AG04449 (cell line): ENCODE data around the gene SLC25A4.
"Not testable (repeated sequence)": the region's sequence is repeated elsewhere in the genome, so short reads cannot be mapped to it uniquely, and the experiment has no call there.

ENCODE experiments used
- CTCF ChIA-PET: fragments of 350-600 bp; formaldehyde crosslinking; extraction: SDS; loops from one replicate; lab custom pipeline; 2021; ENCODE audit warnings: antibody characterized with exemption; lab: Yijun Ruan, JAX
- POLR2A ChIA-PET: fragments of 400-600, 350-600 bp; formaldehyde crosslinking; extraction: SDS; loops from one replicate; lab custom pipeline; 2020; ENCODE audit warnings: antibody characterized with exemption, inconsistent platforms; lab: Yijun Ruan, JAX
- DNase-seq: peaks from one replicate; pipeline ENCODE4 v3.0.0-alpha.2; 2010; ENCODE audit warnings: low read depth, low spot score
- H3K4me3 ChIP-seq: 2 replicates; pipeline ENCODE4 v1.5.1; 2011; ENCODE audit warnings: low read depth, mild to moderate bottlenecking, control low read depth, low read length
- TF ChIP-seq, protein P1 (sequence below): IDR thresholded peaks from one replicate; pipeline ENCODE4 v1.5.1; 2011; ENCODE audit warnings: mild to moderate bottlenecking, moderate library complexity, low read length, control low read depth, inconsistent platforms; ENCODE audit not compliant: insufficient read depth; ENCODE audit errors: missing control alignments

Gene SLC25A4

DNA sequence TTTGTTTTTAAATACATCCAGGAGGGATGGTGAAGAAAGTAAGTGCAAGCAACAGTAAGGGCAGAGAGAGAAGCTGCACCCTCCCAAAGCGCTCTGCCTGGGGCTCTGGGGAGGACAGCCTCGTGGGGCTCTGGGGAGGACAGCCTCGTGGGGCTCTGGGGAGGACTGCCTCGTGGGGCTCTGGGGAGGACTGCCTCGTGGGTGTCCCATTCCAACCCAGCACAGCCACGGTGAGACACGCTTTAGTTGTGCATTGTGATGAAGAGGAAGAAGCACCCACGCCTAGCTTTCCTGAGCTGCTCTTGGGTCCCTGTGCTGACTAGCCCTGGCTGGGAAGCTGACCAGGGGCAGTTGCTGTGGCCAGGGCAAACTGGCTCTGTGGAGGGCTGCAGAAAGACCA is 43.1 kb upstream of the SLC25A4 start:
- no peak overlapping the region for H3K4me3 ChIP-seq
- TF ChIP-seq, protein P1, sequence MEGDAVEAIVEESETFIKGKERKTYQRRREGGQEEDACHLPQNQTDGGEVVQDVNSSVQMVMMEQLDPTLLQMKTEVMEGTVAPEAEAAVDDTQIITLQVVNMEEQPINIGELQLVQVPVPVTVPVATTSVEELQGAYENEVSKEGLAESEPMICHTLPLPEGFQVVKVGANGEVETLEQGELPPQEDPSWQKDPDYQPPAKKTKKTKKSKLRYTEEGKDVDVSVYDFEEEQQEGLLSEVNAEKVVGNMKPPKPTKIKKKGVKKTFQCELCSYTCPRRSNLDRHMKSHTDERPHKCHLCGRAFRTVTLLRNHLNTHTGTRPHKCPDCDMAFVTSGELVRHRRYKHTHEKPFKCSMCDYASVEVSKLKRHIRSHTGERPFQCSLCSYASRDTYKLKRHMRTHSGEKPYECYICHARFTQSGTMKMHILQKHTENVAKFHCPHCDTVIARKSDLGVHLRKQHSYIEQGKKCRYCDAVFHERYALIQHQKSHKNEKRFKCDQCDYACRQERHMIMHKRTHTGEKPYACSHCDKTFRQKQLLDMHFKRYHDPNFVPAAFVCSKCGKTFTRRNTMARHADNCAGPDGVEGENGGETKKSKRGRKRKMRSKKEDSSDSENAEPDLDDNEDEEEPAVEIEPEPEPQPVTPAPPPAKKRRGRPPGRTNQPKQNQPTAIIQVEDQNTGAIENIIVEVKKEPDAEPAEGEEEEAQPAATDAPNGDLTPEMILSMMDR: no peak
- ChIA-PET POLR2A (no interaction called here), CTCF (interaction anchor here (1.0 to 1.5 kb wide), 2 partner anchors 15 to 36 kb away, joined by 3 to 6 read pairs; no protein-coding TSS in a partner anchor)
- DNase-seq: no peak

DNA sequence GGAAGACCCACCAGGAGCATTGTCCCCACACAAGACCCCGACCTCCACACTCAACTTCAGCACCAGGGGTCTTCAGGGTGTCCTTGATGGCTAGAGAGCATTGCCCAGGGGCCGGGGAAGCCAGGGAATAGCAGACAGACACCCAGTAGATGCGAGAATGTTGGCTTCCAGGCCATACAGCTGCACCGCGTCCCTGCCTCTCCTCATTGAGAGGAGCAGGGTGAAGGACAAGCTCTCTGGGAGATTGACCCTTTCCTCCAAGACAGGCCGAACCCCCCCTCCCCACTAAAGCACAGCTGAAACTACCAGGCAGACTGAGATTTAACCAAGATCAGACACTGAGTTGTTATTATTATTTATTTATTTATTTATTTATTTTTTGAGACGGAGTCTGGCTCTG is 42.6 kb upstream of the SLC25A4 start:
- no peak overlapping the region for H3K4me3 ChIP-seq
- CTCF ChIA-PET: interaction anchor here (1.0 kb wide), 1 partner anchor 37 kb away, joined by 3 read pairs; no protein-coding TSS in a partner anchor
- no peak for DNase-seq
- POLR2A ChIA-PET: no interaction called here
- TF ChIP-seq, protein P1: no peak

GRCh38 chr4:185101354-185101890 is 41.6 kb upstream of the SLC25A4 start:
- TF ChIP-seq, protein P1: no peak
- no peak overlapping the region for H3K4me3 ChIP-seq
- DNase-seq: no peak
- CTCF ChIA-PET: no interaction called here
- POLR2A ChIA-PET: no interaction called here

DNA sequence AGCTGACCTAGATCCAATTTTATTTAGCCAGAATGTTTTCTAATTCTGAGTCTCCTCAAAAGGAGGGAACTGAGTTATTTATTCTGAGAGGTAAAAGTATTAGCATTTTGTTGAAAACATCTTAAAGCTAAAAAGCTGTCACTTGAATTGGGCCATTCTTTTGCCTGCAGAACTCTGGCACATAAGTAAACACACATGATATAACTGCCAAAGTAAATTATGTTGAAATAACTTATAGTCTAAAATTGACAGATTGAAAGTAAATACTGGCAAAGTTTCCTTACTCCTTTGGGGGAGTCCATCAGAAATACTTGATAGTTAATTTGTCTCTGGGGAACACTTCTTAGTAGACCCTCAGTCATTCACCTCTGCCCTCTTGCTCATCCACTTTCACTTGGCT is 38.3 kb upstream of the SLC25A4 start:
- ChIA-PET POLR2A (no interaction called here), CTCF (interaction anchor here (0.9 kb wide), 1 partner anchor 9 kb away, joined by 4 read pairs; no protein-coding TSS in a partner anchor)

DNA sequence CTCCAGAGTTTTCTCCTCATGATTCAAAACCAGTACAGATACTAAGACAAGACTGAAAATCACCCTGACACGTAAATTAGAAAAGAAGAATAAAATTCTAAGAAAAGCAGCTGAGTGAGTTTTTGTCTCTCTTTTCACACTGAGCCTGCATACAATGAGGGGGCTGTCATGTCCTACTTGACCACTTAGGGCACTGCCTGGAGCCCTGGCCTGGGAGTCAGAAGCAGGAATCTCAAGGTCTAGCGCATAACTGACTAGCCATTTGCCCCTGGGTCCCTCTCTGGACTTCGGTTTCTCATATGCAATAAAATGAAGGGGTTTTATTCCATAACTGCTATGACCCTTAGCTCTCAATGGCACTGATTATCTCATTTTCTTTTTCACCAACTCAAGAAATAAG is 36.7 kb upstream of the SLC25A4 start:
- DNase-seq: no peak
- CTCF ChIA-PET: interaction anchor here (0.9 to 3.9 kb wide), 3 partner anchors 10 to 49 kb away, joined by 3 to 24 read pairs (median 11); no protein-coding TSS in a partner anchor
- TF ChIP-seq, protein P1: no peak
- POLR2A ChIA-PET: no interaction called here
- H3K4me3 ChIP-seq: no peak overlapping the region

More for the DNA sequence above, 38.3 kb upstream of the SLC25A4 start:
- TF ChIP-seq, protein P1: no peak
- no peak overlapping the region for H3K4me3 ChIP-seq
- DNase-seq: no peak

- H3K4me3 ChIP-seq, DNase-seq, POLR2A ChIA-PET: not testable (repeated sequence)
- CTCF ChIA-PET: interaction anchor here (2.8 to 3.9 kb wide), 2 partner anchors 11 to 27 kb away, joined by 11 to 24 read pairs; no protein-coding TSS in a partner anchor
Measured at GRCh38 chr4:185107574-185107973, 35.5 kb upstream of the SLC25A4 start.
